Ureter (tissue), 1 donor: Measurements from ENCODE around the gene SND1. TPM values are rescaled to one million over a fixed set of nuclear protein-coding genes. Genes with fewer than 3 reads are reported as not detected.

Experiments used
- DNase-seq: peaks from one replicate; pipeline ENCODE4 v3.0.0-alpha.2; 2020; ENCODE audit warnings: low spot score
- total RNA-seq: library from RNA; stranded (reverse); gene quantifications from one replicate; pipeline ENCODE4 v1.2.4, GENCODE V29; 2023
- donor health status: DM: yes; HTN: yes; CAD: no.

The SND1 gene
- total RNA-seq, 1 donor from 2014 or later: 208 TPM

GRCh38 chr7:128017862-128018845 lies 366.2 kb downstream of the SND1 start:
- DNase-seq: no peak

GRCh38 chr7:128019288-128019687 lies 367.3 kb downstream of the SND1 start:
- no peak for DNase-seq

- DNase-seq: no peak
Measured at GRCh38 chr7:128020159-128020558, 368.2 kb downstream of the SND1 start.

- no peak for DNase-seq
Measured at GRCh38 chr7:128021366-128021765, 369.4 kb downstream of the SND1 start.

GRCh38 chr7:128022631-128023532 lies 370.9 kb downstream of the SND1 start:
- DNase-seq: no peak

GRCh38 chr7:128024151-128024550 lies 372.2 kb downstream of the SND1 start:
- no peak for DNase-seq

- no peak for DNase-seq
Measured at GRCh38 chr7:128025380-128025779, 373.4 kb downstream of the SND1 start.

- no peak for DNase-seq
Measured at GRCh38 chr7:128025819-128026218, 373.8 kb downstream of the SND1 start.

- no peak for DNase-seq
Measured at GRCh38 chr7:128026551-128026950, 374.6 kb downstream of the SND1 start.

- no peak for DNase-seq
Measured at GRCh38 chr7:128027485-128027980, 375.5 kb downstream of the SND1 start.

- DNase-seq: no peak
Measured at GRCh38 chr7:128029405-128029995, 377.5 kb downstream of the SND1 start.

- no peak for DNase-seq
Measured at GRCh38 chr7:128030263-128030653, 378.3 kb downstream of the SND1 start.

GRCh38 chr7:128030654-128031611 lies 378.9 kb downstream of the SND1 start, which contains the start of gene LRRC4:
TSS of gene LRRC4 (minus strand) at chr7:128031437. CDS start at chr7:128030640, 797 bp downstream.
- no peak for DNase-seq

- DNase-seq: no peak
Measured at GRCh38 chr7:128031901-128032604, 380.1 kb downstream of the SND1 start.

- DNase-seq: no peak
Measured at GRCh38 chr7:128032605-128033235, 380.7 kb downstream of the SND1 start.

- DNase-seq: no peak
Measured at GRCh38 chr7:128033246-128033645, 381.3 kb downstream of the SND1 start.

GRCh38 chr7:128034825-128035224 lies 382.8 kb downstream of the SND1 start:
- DNase-seq: no peak

- DNase-seq: no peak
Measured at GRCh38 chr7:128035712-128036111, 383.7 kb downstream of the SND1 start.

GRCh38 chr7:128036226-128036940 lies 384.4 kb downstream of the SND1 start:
- DNase-seq: no peak
